ENCODE data around the gene UFD1. TPM values are rescaled to one million over a fixed set of nuclear protein-coding genes. Genes with fewer than 3 reads are reported as not detected.

The UFD1 gene
- total and polyA plus RNA-seq, 9 of the 15 experiments (the other 6 are each of a cell fraction or from before 2014, with no cell fraction given), result 238 to 645 (median 363) TPM

GRCh38 chr22:19478901-19479354 lies at the start of gene UFD1 (continued):
- TF ChIP-seq TAF1 (IDR thresholded peaks at IDR 0.05; ENCODE audit: control insufficient read depth, extremely low read depth, insufficient read depth, low read length, severe bottlenecking) (no peak), ZNF174 (CRISPR knock-in tag; IDR thresholded peaks at IDR 0.05) (no peak), BRF1 (IDR thresholded peaks at IDR 0.05; ENCODE audit: borderline replicate concordance, extremely low read depth, insufficient read length) (no peak), DEAF1 (CRISPR knock-in tag; IDR thresholded peaks at IDR 0.05) (no peak), E4F1 (CRISPR knock-in tag; IDR thresholded peaks at IDR 0.05; ENCODE audit: borderline replicate concordance) (no peak), YBX1 (IDR thresholded peaks at IDR 0.05) (no peak), ZNF408 (CRISPR knock-in tag; IDR thresholded peaks at IDR 0.05; ENCODE audit: low read depth) (no peak), MECOM (CRISPR knock-in tag; IDR thresholded peaks at IDR 0.05) (no peak), ZNF3 (CRISPR knock-in tag; IDR thresholded peaks at IDR 0.05) (no peak), PCBP2 (IDR thresholded peaks at IDR 0.05; ENCODE audit: low read depth, low read length, poor library complexity, severe bottlenecking) (no peak), MLX (CRISPR knock-in tag; conservative IDR thresholded peaks at IDR 0.05) (no peak; a peak in 1 of 4 replicates), KLF16 (IDR thresholded peaks at IDR 0.05) (peak; percentile 56; the same call in 1 of the 2 replicates), ZNF76 (CRISPR knock-in tag; IDR thresholded peaks at IDR 0.05; ENCODE audit: borderline replicate concordance) (no peak), NONO (IDR thresholded peaks at IDR 0.05; ENCODE audit: low read depth in 2 of 2, low read length in 1 of 2) (no peak), HMG20A (CRISPR knock-in tag; conservative IDR thresholded peaks at IDR 0.05) (no peak), ARNT (IDR thresholded peaks at IDR 0.05) (no peak), ZNF551 (CRISPR knock-in tag; IDR thresholded peaks at IDR 0.05) (no peak), CREB1 (IDR thresholded peaks at IDR 0.05) (no peak), CREB1 (CRISPR knock-in tag; IDR thresholded peaks at IDR 0.05) (no peak)
- TF ChIP-seq, protein P1, sequence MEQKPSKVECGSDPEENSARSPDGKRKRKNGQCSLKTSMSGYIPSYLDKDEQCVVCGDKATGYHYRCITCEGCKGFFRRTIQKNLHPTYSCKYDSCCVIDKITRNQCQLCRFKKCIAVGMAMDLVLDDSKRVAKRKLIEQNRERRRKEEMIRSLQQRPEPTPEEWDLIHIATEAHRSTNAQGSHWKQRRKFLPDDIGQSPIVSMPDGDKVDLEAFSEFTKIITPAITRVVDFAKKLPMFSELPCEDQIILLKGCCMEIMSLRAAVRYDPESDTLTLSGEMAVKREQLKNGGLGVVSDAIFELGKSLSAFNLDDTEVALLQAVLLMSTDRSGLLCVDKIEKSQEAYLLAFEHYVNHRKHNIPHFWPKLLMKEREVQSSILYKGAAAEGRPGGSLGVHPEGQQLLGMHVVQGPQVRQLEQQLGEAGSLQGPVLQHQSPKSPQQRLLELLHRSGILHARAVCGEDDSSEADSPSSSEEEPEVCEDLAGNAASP (IDR thresholded peaks at IDR 0.05), result no peak
